Measurements from ENCODE around the gene PIP4K2A.

DNA sequence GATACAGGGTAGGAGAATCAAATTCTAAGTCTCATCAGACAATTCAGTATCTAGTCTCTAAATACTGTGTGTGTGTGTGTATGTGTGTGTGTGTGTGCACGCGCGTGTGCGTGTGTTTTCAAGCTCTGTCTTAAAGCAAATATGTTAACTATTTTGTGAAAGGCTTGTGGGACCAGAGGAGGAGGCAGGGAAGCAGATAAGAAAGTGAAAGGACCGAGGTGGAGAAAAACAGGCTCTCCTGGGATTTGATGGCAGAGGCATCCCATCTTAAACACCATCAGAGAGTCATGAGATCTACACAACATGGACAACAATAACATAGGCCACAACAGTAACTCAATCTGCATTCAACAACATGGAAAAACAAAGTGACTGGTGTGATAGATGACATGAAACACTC is 67.1 kb downstream of the PIP4K2A start:
- TF ChIP-seq POLR2A (IDR thresholded peaks at IDR 0.05) (no peak), POLR2AphosphoS5 (IDR thresholded peaks at IDR 0.05) (no peak), EP300 (IDR thresholded peaks at IDR 0.05) (no peak)
- TF ChIP-seq, protein P1, sequence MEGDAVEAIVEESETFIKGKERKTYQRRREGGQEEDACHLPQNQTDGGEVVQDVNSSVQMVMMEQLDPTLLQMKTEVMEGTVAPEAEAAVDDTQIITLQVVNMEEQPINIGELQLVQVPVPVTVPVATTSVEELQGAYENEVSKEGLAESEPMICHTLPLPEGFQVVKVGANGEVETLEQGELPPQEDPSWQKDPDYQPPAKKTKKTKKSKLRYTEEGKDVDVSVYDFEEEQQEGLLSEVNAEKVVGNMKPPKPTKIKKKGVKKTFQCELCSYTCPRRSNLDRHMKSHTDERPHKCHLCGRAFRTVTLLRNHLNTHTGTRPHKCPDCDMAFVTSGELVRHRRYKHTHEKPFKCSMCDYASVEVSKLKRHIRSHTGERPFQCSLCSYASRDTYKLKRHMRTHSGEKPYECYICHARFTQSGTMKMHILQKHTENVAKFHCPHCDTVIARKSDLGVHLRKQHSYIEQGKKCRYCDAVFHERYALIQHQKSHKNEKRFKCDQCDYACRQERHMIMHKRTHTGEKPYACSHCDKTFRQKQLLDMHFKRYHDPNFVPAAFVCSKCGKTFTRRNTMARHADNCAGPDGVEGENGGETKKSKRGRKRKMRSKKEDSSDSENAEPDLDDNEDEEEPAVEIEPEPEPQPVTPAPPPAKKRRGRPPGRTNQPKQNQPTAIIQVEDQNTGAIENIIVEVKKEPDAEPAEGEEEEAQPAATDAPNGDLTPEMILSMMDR (IDR thresholded peaks at IDR 0.05): no peak
